ENCODE results near the gene ANKRD27.

ANKRD27 gene

DNA sequence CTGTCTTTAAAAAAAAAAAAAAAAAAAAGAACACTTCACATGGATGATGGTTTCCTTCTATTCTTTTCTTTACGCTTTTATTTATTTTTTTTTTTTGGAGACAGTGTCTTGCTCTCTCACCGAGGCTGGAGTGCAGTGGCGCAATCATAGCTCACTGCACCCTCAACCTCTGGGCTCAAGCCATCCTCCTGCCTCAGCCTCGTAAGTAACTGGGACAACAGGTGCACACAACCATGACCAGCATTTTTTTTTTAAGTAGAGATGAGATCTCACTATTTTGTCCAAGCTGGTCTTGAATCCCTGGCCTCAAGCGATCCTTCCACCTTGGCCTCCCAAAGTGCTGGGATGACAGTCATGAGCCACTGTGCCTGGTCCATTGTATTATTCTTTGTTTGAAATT, 24.3 kb downstream of the ANKRD27 start:
- DNase-seq, result no peak

DNA sequence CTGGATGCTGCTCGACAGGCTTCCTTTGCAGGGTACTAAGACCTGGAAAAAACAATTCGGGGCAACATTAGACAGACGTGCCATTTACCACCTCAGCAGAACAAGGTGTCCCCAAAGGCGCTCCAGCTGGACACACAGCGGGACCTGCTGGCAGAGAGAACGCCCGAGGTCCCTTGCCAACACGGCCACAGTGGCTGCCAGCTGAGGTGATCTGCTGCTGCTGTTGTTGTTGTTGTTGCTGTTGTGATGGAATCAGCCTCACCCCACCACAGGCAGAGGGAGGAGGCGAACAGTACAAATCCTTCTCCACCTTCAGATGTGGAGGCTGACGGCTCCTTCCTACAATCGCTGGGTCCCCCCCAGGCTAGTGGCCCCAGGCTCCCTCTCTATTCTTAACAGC, 25.2 kb downstream of the ANKRD27 start:
- DNase-seq, result no peak

DNA sequence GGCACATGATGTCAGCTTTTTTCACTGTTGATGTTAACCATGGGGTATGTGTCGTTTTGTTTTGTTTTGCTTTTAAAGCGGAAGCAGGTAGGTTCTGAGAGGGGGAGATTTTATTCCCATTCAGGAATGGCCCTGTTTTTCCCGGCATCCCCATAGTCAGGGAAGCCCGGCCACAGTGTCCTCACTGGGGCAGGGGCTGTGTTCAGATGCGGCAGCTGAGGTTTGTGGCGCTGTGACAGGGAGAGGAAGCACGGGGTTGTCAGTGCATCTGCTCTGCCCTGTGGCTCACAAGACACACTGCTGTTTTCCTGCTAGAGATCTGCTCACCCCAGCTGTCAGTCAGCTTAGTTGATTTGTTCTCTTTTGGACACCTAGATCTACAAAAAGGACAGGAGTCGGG, 27.6 kb downstream of the ANKRD27 start:
- no peak for DNase-seq

DNA sequence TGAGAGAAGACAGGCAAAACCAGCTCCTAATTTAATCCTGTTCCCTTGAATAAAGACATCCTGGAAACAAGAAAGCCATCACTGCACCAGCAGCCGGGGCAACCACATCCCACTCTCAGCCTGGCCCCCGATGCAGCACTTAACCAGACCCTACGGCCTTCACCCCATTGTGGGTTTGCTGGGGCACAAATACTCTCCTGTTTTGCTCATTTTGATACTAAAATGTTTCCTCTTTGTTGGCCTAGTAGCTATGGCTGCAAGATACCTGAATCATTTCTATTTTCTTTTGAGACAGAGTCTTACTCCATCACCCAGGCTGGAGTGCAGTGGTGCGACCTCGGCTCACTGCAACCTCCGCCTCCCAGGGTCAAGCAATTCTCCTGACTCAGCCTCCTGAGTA, 28.4 kb downstream of the ANKRD27 start:
- no peak for DNase-seq

DNA sequence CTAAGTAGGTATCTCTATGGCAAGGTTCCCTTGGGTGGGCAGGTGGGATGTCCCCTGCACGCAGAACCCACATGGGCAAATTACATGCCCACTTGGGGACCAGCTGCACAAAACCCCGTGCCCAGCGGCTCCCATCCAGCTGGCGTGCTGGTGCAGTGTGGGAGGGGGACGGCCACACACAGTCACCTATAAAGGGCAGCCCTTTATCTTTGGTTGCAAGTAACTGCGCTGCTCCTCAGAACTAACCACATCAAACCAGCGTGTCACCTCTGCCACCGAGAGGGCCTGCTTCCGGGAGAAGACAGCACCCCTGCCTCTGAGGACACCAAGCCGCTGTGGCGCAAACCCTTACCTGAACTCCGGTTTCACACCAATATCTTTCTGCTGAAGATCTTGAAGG, 32.2 kb downstream of the ANKRD27 start:
- DNase-seq, result no peak

DNA sequence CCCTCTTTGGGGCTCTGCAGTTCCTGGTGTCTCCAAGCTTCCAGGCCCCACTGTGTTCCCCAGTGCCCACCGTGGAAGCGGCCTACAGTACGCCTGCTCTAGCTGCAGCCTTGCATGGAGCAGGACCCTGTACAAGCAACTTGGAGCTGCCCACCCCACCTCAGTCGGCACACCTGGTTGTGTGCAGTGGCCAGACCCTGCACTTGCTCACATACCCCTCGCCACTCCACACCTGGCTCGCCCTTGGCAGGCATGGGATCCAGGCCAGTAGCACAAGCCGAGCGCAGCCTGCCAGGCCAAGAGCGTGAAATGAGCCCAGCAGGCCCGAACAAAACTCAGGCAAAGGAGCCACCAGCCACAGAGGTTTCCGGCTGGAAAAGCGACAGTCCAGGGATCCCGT, 36.4 kb downstream of the ANKRD27 start:
- no peak for DNase-seq

DNA sequence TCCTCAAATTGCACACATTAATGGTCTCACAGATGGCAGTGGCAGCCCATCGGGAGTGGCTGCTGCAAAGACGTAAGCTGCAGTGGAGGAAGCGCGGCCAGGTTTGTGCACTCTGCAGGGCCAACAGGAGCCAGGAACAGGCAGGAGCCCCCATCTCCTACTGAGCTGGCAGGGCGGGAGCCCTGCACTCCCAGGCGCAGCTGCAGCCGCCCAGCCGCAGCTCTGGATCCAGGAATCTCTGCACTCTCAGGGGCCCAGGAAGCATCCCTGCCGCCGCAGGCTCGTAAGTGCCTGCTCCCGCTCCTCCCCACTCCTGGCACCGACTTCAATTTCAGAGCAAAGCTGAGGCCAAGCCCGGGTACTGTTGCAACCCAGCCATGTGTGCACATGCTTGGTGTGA, 37.5 kb downstream of the ANKRD27 start:
- DNase-seq, result no peak

DNA sequence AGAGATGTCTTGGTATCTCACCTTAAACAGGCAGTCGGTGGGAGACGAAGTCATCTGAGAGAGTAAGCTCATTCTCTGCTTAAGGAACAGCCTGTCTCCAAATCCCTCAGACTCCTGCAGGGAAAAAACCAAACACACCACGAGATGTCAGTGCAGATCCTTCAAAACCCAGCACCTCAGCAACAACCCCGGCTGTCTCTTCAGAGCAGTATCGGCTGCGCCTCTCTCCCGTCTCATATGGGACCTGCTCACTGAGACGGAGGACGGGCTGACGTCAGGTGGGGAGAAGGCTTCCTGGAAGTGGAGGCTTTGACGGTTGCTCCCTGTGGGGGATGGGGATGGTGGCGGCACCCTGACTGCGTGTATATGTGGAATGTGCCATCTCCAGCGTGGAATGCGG, 43.6 kb downstream of the ANKRD27 start:
- DNase-seq, result no peak

DNA sequence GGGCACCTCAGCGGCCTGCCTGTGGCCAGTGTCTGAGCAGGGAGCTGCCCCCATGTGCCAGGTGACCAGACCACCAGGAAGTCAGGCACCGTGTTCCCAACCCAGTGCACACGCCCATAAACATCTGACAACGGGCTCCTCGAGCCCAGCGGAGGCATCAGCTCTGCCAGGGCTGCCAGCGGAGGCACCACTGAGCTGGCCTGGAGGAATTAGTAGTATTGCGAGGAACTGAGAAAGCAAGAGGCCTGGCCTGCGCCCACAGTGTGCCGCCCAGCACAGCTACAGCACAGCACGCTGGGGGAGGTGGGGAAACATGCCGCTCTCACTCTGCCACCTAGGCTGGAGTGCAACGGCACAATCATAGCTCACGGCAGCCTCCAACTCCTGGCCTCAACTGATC, 44.6 kb downstream of the ANKRD27 start:
- no peak for DNase-seq

DNA sequence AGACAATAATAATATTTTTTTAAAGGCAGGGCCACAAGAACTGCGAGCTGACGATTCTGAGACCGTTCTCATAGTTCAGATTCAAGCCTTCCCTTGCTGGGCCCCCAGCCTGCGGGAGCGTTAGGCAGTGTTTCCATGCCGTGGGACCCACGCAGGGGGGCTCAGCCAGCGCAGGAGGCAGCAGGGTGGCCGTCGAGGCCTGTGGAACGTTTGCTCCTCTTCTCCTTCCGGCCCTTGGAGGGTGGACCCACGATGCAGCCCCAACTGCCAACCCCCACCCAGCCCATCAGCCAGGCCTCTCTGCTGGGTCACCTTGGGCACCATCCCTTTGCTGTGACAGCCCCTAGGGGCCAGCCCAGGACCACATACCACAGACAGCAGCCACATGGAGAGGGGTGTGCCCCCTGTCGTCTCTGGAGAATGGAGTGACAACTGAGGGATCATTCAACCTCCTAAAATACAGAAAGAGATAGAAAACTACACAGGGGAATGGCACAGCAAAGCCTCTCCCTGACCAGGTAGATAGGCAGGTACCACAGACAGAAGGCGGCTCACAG, 47.2 kb downstream of the ANKRD27 start:
- no peak for DNase-seq

DNA sequence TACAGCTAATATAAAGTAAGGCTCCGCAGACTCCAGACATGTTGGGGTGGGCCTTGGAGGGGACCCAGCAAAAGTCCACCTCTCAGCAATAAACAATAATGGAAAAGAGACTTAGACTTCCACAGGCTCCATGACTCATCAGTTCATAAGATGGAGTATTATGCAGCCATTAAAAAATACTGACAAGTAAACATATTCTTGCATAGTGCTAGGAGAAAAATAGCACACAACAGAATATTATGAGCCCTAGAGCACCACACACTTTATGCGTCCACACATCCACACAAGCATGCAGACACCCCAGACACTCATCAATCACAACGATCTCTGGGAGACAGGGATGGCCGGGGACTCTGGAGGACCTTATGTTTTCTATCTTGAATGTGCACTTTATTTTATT, 48.0 kb downstream of the ANKRD27 start:
- no peak for DNase-seq

DNA sequence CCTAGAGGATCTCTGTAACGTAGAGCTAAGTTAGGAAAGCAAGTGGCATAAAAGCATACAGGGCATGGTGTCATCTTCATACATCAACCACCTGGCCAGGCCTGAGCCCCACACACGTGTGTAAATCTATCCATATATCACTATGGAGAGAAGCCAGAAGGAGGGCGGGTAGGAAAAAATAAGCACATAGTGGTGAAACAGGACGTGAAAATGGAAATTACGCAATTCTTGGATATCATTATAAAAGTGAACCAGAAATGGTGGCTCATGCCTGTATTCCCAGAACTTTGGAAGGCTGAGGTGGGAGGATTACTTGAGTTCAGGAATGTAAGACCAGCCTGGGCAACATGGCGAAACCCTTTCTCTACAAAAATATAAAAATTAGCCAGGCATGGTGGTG, 50.6 kb downstream of the ANKRD27 start:
- no peak for DNase-seq

DNA sequence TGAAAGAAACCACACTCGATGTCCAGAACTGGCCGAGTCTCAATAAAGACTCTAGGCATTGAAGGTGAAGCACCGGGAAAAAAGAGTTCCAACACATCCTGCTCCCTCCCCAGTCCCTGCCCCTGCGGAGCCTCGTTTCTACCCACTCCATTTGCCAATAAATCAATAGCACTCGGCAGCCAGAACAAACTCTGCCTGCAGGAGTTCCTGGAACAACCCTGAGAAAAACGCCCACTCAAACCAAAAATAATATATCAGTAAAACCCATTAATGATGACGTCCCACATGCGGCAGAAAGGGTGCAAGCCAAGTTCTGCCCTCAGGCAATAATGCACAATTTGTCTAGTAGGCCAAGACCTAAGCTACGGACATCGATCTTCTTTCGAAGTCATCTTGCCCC, 53.0 kb downstream of the ANKRD27 start:
- DNase-seq, result no peak

DNA sequence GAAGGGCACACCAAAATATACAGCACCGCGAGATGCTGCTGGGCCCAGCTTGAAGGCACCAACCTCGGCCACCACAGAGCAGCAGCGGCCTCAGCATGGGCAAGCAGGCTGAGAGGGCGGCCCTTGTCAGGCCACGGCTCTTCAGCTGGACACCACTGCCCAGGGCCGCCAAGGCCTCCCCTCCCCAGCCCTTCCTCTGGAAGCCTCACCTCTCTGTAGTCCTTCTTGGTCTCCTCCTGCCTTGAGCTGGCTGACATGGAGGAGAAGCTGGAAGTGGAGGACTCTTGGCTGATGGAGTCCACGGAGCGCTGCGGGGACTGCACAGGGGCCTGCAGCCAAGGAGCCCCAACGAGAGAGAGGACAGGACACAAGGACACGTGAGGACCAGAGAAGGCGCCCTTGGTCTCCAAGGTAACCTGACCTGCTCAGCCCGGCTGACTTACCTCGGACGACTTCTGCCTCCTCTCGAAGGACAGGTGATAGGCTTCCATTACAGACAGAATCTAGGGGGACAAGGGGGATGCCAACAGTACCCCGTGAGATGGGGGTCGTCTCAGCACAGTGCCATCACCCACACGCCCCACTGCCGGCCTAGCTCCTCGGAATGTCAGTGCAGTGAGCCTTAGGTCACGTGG, 55.8 kb downstream of the ANKRD27 start:
- no peak for DNase-seq

DNA sequence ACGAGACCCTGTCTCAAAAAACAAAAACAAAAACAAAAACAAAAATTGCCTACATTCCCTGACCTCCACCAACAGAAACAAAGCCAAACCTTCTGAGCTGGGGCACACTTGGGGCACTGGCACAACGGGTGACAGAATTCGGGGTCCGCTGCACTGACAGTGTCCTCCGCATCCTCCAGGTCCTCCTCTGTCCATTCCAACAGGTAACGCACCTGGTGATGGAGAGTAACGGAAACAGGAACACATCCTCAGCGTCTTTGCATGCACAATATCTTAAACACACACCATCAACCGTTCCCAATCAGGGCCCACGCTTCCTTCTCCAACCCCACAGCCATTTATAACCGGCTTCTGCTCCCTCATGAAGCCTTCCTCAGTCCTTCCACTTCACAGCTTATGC, 59.4 kb downstream of the ANKRD27 start:
- DNase-seq, result no peak

DNA sequence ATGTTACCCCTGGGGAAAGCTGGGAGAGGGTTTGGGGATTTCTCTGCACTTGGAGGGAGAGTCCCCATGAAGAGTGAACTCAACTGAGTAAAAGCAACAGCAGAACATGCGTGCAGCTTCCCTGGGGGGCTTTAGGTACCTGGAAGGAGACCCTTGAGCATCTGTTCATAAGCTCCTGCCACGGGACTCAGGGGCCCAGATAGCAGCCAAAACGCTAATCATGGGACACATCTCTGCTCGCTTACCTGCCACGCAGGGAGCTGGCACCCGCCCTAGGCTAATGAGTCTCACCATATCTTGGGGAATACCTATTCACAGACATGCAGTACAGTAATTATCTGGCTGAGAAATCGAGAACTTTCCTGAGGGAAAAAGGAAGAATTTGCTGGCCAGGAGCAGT, 60.1 kb downstream of the ANKRD27 start:
- DNase-seq, result no peak

DNA sequence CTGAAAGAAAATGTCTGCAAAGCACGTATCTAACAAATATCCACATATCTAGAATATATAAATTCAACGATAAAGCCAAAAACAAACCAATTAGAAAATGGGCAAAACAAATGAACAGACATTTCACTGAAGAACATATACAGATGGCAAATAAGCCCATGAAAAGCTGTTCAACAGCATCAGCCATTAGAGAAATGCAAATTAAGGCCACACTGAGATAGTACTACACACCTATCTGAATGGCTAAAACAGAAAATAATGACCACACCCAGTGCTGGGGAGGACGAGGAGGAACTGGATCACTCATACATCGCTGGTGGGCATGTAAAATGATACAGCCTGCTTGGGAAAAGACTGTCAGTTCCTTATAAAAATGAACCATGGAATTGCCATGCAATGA, 62.0 kb downstream of the ANKRD27 start:
- DNase-seq, result no peak

DNA sequence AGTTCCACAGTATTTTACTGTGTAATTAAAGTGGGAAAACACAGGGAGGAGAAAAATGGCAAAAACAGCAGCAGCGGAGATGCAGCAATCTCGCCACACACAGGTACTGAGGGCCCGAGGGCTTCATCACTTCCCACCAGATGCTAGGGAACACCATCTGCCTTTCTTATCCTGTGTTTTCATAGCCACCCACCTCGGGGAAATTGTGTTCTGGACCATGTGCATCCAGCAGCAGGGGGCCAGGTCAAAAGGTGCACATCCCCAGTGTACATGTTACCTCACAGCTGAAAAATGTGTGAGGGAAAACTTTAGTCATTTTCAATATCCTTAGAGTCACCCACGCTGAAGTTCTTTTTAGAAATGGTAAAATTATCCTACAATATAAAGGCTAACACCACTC, 63.8 kb downstream of the ANKRD27 start:
- DNase-seq, result no peak

DNA sequence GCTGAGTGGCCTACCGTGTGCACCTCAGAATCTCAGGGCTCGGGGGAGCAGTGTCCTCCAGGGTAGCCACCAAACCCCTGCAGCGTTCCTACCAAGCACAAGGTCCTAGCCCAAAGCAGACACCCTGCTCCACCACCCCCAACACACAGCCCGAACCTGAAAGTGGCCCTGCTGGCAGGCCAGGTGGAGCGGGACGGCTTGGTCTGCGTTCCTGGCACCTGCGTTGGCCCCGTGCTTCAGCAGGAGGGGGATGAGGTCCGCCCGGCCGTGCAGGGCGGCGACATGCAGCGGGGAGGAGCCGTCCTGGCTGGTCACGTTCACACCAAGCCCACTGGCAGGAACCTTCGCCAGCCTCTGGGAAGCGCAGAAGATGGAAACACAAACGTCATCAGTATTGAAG, 67.5 kb downstream of the ANKRD27 start:
- no peak for DNase-seq

DNA sequence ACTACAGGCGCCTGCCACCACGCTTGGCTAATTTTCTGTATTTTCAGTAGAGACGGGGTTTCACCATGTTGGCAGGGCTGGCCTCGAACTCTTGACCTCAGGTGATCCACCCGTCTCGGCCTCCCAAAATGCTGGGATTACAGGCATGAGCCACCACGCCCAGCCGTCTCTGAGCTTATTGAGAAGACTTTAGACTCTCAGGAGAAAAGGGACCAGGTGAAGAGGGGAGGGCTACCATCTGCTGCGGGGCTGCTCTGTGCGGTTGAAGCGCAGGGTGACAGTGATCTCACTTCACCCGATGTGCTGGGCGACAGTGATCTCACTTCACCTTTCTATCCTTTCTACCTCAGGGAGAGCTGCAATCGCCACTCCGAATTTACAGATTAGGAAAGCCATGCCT, 68.7 kb downstream of the ANKRD27 start:
- DNase-seq, result no peak

DNA sequence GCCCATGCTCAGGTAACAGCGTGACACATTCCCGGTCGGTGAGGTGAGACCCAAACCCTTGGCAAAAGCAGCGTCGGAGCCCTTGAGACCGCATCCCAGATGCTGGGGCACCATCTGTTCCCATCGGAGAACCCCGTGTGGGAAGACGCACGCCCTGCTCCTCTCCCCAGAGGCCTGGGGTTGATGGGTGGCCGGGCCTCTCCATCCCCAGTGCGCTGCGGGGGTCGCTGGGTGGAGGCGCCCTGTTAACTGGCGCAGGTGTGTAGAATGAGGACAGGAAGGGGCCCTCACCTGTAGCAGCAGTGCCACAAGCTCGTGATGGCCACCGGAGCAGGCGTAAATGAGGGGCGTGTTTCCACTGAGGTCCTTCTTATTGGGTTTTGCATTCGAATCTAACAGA, 69.4 kb downstream of the ANKRD27 start:
- DNase-seq, result no peak

DNA sequence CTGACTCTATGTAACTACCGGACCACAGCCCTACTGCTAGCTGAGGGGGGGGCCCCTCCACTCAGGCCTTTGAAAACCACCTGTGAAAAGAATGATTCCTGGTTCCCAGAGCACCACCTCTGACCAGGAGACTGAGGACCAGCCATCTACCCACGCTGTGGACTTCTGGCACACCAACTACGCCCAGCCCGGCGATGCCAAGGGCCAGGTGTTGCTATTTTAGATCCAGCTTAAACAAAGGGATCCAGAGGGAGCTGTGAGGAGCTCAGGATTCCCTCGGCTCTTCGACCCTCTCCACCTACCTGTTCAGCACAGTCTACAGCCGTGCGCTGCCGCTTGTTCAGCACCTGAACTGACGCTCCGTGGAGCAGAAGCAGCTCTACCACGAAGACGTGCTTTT, 71.0 kb downstream of the ANKRD27 start:
- no peak for DNase-seq

DNA sequence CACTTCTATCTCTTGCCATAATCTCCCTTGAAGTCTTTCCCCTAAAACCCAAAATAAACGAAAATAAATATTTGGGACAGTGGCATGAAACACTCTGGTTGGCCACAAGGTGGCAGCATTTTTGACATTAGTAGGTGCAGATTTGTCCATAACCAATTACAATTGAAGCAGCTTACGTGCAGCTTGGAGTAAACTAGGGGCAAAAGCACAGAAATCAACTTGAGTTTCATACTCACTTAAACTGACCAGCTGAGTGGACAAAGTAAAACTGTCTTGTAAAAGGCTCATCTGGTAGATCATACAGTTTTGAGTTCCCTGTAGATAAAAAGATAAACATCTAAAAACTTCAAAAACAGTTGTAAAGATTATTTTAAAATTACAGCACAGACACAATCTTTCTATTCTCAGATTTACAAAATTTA, 75.2 kb downstream of the ANKRD27 start:
- peak; percentile 41 for DNase-seq

DNA sequence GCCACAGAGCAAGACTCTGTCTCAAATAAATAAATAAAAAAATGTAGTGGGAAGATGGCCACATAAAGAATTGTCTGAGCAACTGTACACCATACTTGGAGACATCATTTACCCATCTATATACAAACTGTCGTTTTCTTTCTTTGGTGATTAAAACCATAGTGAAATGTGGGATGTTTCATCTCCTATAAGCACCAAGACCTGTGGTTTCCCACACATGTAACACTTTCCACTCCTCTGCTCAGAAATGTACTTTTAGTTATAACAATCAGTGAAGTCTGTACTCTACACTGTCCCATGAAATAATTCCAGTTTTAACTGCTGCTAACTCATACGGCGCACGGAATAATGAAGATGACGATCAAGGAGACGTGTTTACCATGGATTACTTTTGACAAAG, 75.7 kb downstream of the ANKRD27 start:
- no peak for DNase-seq

DNA sequence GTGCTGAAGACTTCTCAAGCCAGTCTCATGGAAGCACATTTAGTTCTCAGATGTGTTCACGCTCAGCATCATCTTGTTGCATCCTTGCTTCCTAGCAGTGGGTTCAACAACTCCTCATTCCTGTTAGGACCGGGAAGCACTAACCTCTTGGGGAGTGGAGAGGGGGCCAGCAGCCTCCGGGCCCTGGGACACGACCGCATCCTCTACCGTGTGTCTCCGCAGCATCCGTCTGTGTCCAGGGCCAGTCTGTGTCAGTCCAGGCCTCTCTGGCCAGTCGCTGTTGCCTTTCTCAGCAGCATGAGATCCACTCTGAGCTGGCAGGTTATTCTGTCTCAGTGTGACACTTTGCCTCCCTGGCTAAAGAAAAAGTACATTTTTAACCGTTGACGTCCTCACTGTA, 77.0 kb downstream of the ANKRD27 start:
- DNase-seq, result no peak

DNA sequence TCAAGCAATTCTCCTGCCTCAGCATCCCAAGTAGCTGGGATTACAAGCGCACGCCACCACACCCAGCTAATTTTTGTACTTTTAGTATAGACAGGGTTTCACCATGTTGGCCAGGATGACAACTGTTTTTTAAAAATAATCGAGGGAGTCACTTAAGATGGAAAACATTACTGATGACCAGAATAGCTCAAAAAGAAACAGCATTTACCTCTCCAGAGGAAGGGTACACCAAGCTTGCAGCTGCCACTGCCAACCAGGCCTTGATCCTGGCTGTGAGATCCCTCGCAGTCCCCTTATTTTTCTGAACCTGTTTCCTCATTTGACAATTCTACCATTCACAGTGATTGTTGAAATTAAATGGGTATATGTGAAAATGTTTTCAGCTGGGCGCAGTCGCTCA, 79.5 kb downstream of the ANKRD27 start:
- no peak for DNase-seq

All from COR-L47 (cell line).